DMS114 treated with DMSO at 0.1 percent for 48 hours (cell line): ENCODE results near the gene SLC12A4.

Experiments
- DNase-seq: peaks from one replicate; lab custom pipeline; 2025; ENCODE audit not compliant: unreplicated experiment; lab: John Stamatoyannopoulos, UW

The SLC12A4 gene

DNA sequence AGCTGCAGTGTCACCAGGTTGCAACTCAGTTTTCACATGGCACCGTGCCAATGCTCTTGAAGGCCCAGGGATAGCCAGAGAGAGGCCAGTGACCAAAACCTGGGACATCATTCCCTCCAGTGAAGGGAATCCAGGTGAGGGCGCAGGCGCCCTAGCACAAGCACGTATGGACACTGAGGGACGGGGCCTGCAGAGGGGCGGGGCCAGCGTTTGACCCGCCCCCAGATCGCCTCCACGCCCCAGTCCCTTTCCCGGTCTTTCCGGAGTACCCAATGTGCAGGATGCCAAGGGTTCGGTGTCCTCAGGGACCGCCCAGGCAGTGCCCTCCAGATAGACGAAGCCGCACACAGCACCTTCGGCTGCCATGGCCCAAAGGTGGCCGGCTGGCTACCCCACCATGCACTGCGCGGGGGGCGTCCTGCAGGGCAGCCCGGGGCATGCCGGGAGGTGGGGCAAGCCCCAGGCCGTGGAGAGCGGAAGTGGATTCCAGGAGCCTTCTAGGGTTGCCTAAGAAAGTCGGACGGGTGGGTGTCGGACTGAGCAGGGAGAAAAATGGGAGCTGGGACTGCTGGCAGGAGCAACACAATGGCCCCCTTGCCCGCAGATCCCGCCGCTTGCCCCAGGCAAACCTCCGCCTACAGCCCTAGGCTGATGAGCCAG, 4.6 kb downstream of the SLC12A4 start:
- DNase-seq, result no peak

DNA sequence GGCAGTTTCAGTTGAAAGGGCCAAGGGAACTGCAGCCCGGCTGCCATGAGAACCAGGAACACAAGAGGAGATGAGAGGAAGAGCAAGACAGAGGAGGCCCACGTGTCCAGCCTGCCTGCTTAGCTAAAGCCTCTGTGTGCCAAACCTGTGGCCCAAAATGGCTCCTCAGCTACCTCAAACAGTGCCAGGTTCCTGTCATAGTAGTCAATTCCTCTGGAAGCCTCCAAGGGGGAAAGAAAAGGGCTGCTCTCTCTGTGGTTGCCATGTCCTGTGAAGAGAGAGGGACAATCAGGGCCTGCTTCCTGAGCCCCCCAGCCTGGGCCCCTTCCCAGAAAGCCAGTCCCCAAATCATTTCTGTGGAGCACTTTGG, 5.2 kb downstream of the SLC12A4 start:
- no peak for DNase-seq

GRCh38 chr16:67962135-67962534, 6.3 kb downstream of the SLC12A4 start:
- no peak for DNase-seq

- no peak for DNase-seq
Observed at GRCh38 chr16:67961551-67961957, 6.9 kb downstream of the SLC12A4 start.

GRCh38 chr16:67959536-67960329, 8.7 kb downstream of the SLC12A4 start:
- no peak for DNase-seq

DNA sequence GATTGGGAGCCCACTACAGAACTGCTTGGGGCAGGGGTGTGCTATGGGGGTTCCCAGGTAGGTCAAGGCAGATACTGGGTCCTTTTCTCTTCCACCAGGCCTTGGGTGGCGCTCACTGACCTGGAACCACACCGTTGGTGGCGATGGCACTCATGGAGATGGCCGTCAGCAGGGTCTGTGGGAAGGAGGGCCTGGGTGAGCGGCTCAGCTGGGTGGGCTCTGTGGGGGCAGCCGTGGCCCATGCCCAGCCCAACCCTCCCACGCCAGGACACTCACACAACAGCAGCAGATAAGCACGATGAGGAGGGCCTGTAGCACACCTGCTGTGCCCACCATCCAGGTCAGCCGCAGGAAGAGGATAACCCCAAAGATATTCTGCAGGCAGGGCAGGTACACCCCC, 10.8 kb downstream of the SLC12A4 start:
- DNase-seq, result no peak

GRCh38 chr16:67954421-67955196, 13.8 kb downstream of the SLC12A4 start:
- no peak for DNase-seq

GRCh38 chr16:67953641-67954375, 14.6 kb downstream of the SLC12A4 start:
- no peak for DNase-seq

DNA sequence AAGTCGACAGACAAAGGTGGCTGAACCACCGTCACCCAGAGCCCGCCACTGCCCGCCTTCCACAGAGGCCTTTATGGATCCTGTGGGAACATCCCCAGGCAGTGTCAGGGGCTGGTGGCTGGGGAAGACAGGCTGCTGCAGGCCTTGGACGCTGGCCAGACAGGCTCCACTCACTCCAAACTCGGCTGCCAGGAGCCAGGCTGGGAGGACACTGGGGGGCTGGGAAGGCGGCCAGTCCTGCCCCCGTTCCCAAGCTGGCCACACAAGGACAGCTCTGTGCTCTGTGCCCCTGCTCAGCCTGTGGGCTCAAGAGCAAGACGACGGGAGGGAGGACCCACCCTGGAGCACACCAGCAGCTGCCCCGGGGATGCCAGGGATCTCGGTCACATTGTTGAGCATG, 17.0 kb downstream of the SLC12A4 start:
- no peak for DNase-seq

DNA sequence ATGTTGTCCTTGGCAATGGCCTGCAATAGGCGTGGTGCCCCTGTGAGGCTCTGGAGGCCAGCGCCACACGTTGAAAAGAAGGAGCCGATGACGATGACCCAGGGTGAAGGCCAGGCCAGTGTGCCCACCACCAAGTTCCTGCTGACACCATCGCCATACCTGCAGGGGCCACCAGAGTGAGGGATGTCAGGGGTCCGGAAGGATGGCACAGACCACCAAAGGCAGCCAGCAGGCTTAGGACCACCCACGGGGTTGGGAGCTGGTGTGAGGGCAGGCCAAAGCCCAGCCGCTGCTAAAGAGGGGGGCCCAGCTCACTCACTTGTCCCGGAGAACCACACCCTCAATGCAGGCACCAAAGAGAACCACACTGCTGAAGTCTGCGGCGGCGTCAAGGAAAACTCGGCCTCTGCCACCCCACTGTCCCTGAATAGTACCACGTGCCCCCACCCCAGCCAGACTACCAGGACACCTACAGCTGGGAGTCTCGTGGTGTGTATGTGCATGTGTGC, 18.0 kb downstream of the SLC12A4 start:
- DNase-seq, result no peak

DNA sequence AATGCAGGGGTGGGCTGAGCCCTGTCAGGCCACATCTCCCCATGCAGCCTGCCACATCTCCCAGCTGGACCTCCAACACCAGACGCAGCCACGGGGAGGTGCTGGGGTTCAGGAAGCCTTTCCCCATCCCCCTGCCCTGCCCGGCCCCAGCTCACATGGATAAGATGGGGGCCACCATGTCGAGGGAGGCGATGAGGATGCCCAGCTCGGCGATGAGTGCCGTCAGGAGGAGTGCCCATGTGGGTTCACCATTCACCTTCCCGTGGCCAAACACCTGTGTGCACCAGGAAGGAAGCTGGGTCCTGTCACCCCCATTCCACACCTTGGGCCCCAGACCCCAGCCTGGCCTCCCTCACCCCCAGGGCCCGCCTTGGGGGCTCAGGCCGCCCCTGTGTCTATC, 18.8 kb downstream of the SLC12A4 start:
- no peak for DNase-seq

DNA sequence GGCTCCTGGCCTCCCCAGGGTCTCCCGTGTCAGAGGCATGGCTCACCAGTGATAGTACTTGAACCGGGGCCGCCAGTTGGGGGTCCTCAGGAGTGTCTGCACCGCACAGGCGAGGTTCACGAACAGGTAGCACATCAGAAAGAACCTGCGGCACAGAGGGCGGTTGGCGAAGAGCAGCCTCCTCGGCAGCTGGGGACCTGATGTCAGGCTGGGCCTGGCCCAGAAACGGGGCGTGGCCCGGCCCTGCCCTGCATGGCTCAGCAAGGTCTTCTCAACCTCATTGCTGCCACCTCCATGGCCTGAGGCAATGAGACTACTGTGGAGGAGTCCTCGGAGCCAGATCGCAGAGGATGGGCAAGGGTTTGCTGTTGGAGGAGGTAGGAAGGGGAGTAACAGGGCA, 20.4 kb downstream of the SLC12A4 start:
- no peak for DNase-seq

DNA sequence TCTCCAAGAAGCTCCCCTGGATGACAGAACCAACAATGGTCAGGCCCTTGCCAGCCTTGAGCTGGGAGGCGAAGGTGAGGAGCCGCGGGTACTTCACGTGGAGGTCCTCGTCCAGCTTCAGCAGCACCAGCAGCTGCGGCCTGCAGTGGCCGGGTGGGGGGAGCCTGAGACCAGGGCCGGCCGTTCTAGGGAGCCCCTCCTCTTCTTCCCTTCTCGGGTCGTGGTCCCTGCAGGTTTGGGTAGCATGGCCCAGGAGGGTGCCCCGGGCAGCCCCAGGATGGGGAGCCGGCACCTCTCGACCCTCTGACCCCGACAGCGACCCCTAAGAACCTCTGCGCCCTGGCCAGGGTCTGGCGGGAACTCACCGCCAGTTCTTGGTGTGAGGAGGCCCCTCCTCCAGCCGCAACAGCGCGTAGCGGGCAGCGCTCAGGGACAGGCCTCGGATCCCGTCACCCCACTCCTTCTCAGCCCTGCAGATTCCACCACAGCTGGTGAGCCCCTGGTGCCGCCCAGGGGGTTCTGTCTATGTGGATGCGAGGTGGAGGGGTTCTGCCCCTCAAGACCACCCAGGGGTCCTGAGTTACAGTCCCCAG, 21.4 kb downstream of the SLC12A4 start:
- no peak for DNase-seq

- no peak for DNase-seq
Observed at GRCh38 chr16:67946128-67946569, 22.3 kb downstream of the SLC12A4 start.

GRCh38 chr16:67945392-67945933, 23.0 kb downstream of the SLC12A4 start:
- DNase-seq, result no peak

DNA sequence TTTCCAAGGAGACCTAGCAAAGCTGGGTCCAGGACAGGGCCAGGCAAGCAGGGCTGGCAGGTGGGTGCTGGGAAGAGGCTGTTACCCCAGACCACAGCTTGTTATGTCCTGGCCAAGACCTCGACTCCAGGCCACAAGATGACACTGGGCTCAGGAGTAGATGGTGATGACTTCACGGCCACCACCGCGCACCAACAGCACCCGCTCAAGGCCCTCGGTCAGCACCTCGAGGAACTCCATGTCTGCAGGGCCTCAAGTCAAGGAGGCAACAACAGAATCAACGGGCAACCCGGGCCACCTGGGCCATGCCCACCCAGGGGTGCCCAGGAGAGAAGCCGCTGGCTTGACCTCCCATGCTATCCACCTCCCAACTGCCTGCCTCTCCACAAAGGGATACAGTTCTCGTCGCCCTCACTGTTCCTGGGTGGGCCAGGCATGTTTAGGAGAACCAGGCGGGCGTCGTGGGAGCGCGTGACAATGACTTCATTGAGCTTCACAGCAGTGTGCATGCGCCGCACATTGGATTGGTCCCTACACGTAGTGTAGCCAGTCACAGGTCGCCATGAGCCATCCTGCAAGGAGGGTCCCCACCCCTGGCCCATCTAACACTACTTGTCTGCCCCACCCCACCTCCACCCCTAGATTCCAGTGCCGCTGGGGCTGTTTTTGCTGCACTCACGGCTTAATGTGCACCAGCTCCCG, 23.6 kb downstream of the SLC12A4 start:
- no peak for DNase-seq

- DNase-seq, result no peak
Observed at GRCh38 chr16:67943619-67944504, 24.6 kb downstream of the SLC12A4 start, which contains the start of gene LCAT. TSS of gene LCAT (minus strand) at chr16:67944120. CDS start at chr16:67944101, 19 bp downstream.

DNA sequence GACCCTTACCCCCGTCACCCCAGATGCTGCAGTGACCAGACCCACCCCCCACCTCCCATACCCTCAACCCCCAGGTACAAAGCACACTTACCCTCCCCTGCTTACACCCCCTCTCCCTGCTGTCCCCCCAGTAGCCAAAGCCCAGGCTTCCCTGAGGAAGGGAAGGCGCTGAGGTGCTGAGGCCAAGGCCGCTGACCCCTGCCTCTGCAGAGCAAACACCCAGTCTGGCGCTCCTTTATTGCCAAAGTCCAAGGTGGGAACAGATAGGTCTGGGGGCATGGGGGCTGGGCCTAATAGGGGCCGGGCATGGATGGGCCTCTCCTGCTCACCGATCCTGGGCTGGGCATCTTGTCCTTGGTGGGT, 25.2 kb downstream of the SLC12A4 start:
- no peak for DNase-seq
